Skeletal muscle satellite cell (primary cell): Measurements from ENCODE around the gene METRN.

Experiments used
- H3K27me3 ChIP-seq: 2 replicates; pipeline ENCODE4 v1.7.0; 2013; ENCODE audit warnings: low read length; ENCODE audit not compliant: control insufficient read depth, insufficient read depth
- H3K36me3 ChIP-seq: 2 replicates; pipeline ENCODE4 v1.7.0; 2013; ENCODE audit warnings: mild to moderate bottlenecking, control low read depth, low read length; ENCODE audit not compliant: insufficient read depth
- H3K4me1 ChIP-seq: 2 replicates; pipeline ENCODE4 v1.7.0; 2013; ENCODE audit warnings: low read length; ENCODE audit not compliant: control insufficient read depth, insufficient read depth
- H3K4me2 ChIP-seq: 2 replicates; pipeline ENCODE4 v1.7.0; 2013; ENCODE audit warnings: mild to moderate bottlenecking, low read length
- H3K4me3 ChIP-seq: 2 replicates; pipeline ENCODE4 v1.7.0; 2013; ENCODE audit warnings: low read length
- H3K9ac ChIP-seq: 2 replicates; pipeline ENCODE4 v1.7.0; 2013; ENCODE audit warnings: mild to moderate bottlenecking, low read depth, low read length, moderate library complexity
- H3K9me3 ChIP-seq: replicated peaks from 2 replicates; pipeline ENCODE4 v1.7.0; 2013; ENCODE audit warnings: mild to moderate bottlenecking, control low read depth, low read length

METRN gene

GRCh38 chr16:694863-695354 lies 20.0 kb upstream of the METRN start:
- Histone ChIP-seq H3K9ac (no peak overlapping the region), H3K4me1 (peaks cover 3% of the 10 kb centered on the region), H3K36me3 (no peaks in the 10 kb centered on the region), H3K4me3 (no peak overlapping the region), H3K27me3 (peaks cover 48% of the 10 kb centered on the region), H3K9me3 (no peaks in the 10 kb centered on the region), H3K4me2 (no peak overlapping the region)

- Histone ChIP-seq H3K4me2 (peak overlapping the region; percentile 27), H3K36me3 (no peaks in the 10 kb centered on the region), H3K4me1 (peaks cover 1% of the 10 kb centered on the region), H3K9ac (no peak overlapping the region), H3K27me3 (peaks cover 54% of the 10 kb centered on the region), H3K9me3 (no peaks in the 10 kb centered on the region), H3K4me3 (no peak overlapping the region)
Observed at GRCh38 chr16:695355-696089, 19.4 kb upstream of the METRN start.

GRCh38 chr16:698911-699671 lies 15.8 kb upstream of the METRN start:
- Histone ChIP-seq H3K27me3 (peaks cover 67% of the 10 kb centered on the region), H3K4me1 (peaks cover 3% of the 10 kb centered on the region), H3K36me3 (no peaks in the 10 kb centered on the region), H3K4me2 (no peak overlapping the region), H3K9me3 (no peaks in the 10 kb centered on the region), H3K9ac (no peak overlapping the region), H3K4me3 (no peak overlapping the region)

GRCh38 chr16:700684-701584 lies 14.0 kb upstream of the METRN start:
- H3K36me3 ChIP-seq: no peaks in the 10 kb centered on the region
- H3K4me1 ChIP-seq: peaks cover 3% of the 10 kb centered on the region
- peaks cover 58% of the 10 kb centered on the region for H3K27me3 ChIP-seq
- no peak overlapping the region for H3K4me3 ChIP-seq
- no peak overlapping the region for H3K9ac ChIP-seq
- no peaks in the 10 kb centered on the region for H3K9me3 ChIP-seq
- no peak overlapping the region for H3K4me2 ChIP-seq

- Histone ChIP-seq H3K27me3 (peaks cover 66% of the 10 kb centered on the region), H3K4me2 (no peak overlapping the region), H3K9ac (no peak overlapping the region), H3K4me3 (no peak overlapping the region), H3K4me1 (peaks cover 3% of the 10 kb centered on the region), H3K9me3 (no peaks in the 10 kb centered on the region), H3K36me3 (no peaks in the 10 kb centered on the region)
Observed at GRCh38 chr16:702341-702740, 12.6 kb upstream of the METRN start.

- H3K36me3 ChIP-seq: no peaks in the 10 kb centered on the region
- H3K4me2 ChIP-seq: no peak overlapping the region
- H3K4me3 ChIP-seq: no peak overlapping the region
- no peak overlapping the region for H3K9ac ChIP-seq
- no peaks in the 10 kb centered on the region for H3K9me3 ChIP-seq
- H3K4me1 ChIP-seq: peaks cover 3% of the 10 kb centered on the region
- H3K27me3 ChIP-seq: peaks cover 73% of the 10 kb centered on the region
Observed at GRCh38 chr16:703406-703805, 11.5 kb upstream of the METRN start.

GRCh38 chr16:704047-704446 lies 10.9 kb upstream of the METRN start:
- Histone ChIP-seq H3K4me2 (no peak overlapping the region), H3K36me3 (no peaks in the 10 kb centered on the region), H3K9me3 (no peaks in the 10 kb centered on the region), H3K4me1 (peaks cover 3% of the 10 kb centered on the region), H3K9ac (no peak overlapping the region), H3K27me3 (peaks cover 78% of the 10 kb centered on the region), H3K4me3 (no peak overlapping the region)

GRCh38 chr16:704552-705380 lies 10.2 kb upstream of the METRN start:
- no peak overlapping the region for H3K4me2 ChIP-seq
- H3K4me1 ChIP-seq: peaks cover 5% of the 10 kb centered on the region
- no peaks in the 10 kb centered on the region for H3K36me3 ChIP-seq
- no peak overlapping the region for H3K4me3 ChIP-seq
- peaks cover 80% of the 10 kb centered on the region for H3K27me3 ChIP-seq
- no peak overlapping the region for H3K9ac ChIP-seq
- no peaks in the 10 kb centered on the region for H3K9me3 ChIP-seq

- H3K9ac ChIP-seq: no peak within 1 kb of the TSS
Observed at GRCh38 chr16:705431-706188, 9.3 kb upstream of the METRN start, which contains the start of gene FBXL16. Gene FBXL16 (minus strand): TSS chr16:705801. CDS start chr16:697405, 8,396 bp downstream.

More at GRCh38 chr16:705431-706188, 9.3 kb upstream of the METRN start, which contains the start of gene FBXL16:
- no peaks in the 10 kb centered on the region for H3K36me3 ChIP-seq
- peaks cover 81% of the 10 kb centered on the region for H3K27me3 ChIP-seq
- H3K4me3 ChIP-seq: peak within 1 kb of the TSS; percentile 24
- peak within 1 kb of the TSS; percentile 52 for H3K4me2 ChIP-seq
- no peaks in the 10 kb centered on the region for H3K9me3 ChIP-seq
- H3K4me1 ChIP-seq: peaks cover 13% of the 10 kb centered on the region
